OCI-LY7 (cell line): ENCODE measurements around the gene ANKFN1. TPM values are rescaled to one million over a fixed set of nuclear protein-coding genes. Genes with fewer than 3 reads are reported as not detected.

Experiments used
- BruUV-seq: library from RNA; stranded (reverse); fragments of 400-500 nt; replicated peaks from 2 replicates; lab custom pipeline; 2021; lab: Mats Ljungman, UMichigan
- CTCF ChIA-PET: fragments of 300-600 bp; sonication (Branson Sonifier 250); formaldehyde crosslinking; loops from one replicate; lab custom pipeline; 2022; ENCODE audit warnings: antibody characterized with exemption; ENCODE audit not compliant: unreplicated experiment; lab: Charles Lee
- POLR2A ChIA-PET: fragments of 300-600 bp; sonication (Branson Sonifier 250); formaldehyde crosslinking; loops from one replicate; lab custom pipeline; 2022; ENCODE audit warnings: antibody characterized with exemption; lab: Charles Lee
- DNase-seq: peaks from one replicate; pipeline ENCODE4 v3.0.0-alpha.2; 2015; ENCODE audit warnings: low spot score
- H2AFZ ChIP-seq: fragments of 200-600 bp; sonication (generic), shearing (Covaris generic); 2 replicates; pipeline ENCODE4 v1.6.1; 2014; ENCODE audit warnings: mild to moderate bottlenecking, antibody characterized with exemption, low read length, moderate library complexity
- H3K27ac ChIP-seq: fragments of 200-600 bp; sonication (generic); 2 replicates; pipeline ENCODE4 v1.5.1; 2014; ENCODE audit warnings: mixed run types, low read depth, mild to moderate bottlenecking, moderate library complexity, low read length, inconsistent platforms; ENCODE audit not compliant: poor library complexity, severe bottlenecking
- H3K36me3 ChIP-seq: fragments of 200-600 bp; sonication (generic); 2 replicates; pipeline ENCODE4 v1.6.1; 2014; ENCODE audit warnings: mild to moderate bottlenecking, antibody characterized with exemption, low read length, moderate library complexity, mixed read lengths; ENCODE audit not compliant: insufficient read depth
- H3K4me1 ChIP-seq: fragments of 200-600 bp; sonication (generic); 2 replicates; pipeline ENCODE4 v1.5.1; 2014; ENCODE audit warnings: mild to moderate bottlenecking, low read length; ENCODE audit not compliant: insufficient read depth, poor library complexity, severe bottlenecking
- H3K4me2 ChIP-seq: fragments of 200-600 bp; sonication (generic); 2 replicates; pipeline ENCODE4 v1.6.1; 2014; ENCODE audit warnings: mild to moderate bottlenecking, low read length
- H3K4me3 ChIP-seq: fragments of 200-600 bp; sonication (generic); 2 replicates; pipeline ENCODE4 v1.5.1; 2014; ENCODE audit warnings: mild to moderate bottlenecking, low read depth, low read length; ENCODE audit not compliant: poor library complexity, severe bottlenecking
- H3K79me2 ChIP-seq: fragments of 200-600 bp; sonication (generic); 2 replicates; pipeline ENCODE4 v1.6.1; 2016; ENCODE audit warnings: low read depth, mild to moderate bottlenecking, low read length, moderate library complexity, mixed read lengths; ENCODE audit not compliant: insufficient read depth
- H3K9me2 ChIP-seq: fragments of 200-600 bp; sonication (generic); 2 replicates; pipeline ENCODE4 v1.6.1; 2016; ENCODE audit warnings: mild to moderate bottlenecking, low read length, mixed read lengths; ENCODE audit not compliant: insufficient read depth
- H3K9me3 ChIP-seq: fragments of 200-600 bp; sonication (generic); 2 replicates; pipeline ENCODE4 v1.6.1; 2014; ENCODE audit warnings: mild to moderate bottlenecking, mixed run types, low read length, mixed read lengths
- H4K20me1 ChIP-seq: fragments of 200-600 bp; sonication (generic); 2 replicates; pipeline ENCODE4 v1.6.1; 2014; ENCODE audit warnings: mild to moderate bottlenecking, antibody characterized with exemption, low read length, moderate library complexity, mixed read lengths; ENCODE audit not compliant: insufficient read depth
- CTCF ChIP-seq: fragments of 200-600 bp; sonication (generic); conservative IDR thresholded peaks from 2 replicates; pipeline ENCODE4 v1.5.1; 2014; ENCODE audit warnings: mild to moderate bottlenecking, antibody characterized with exemption, low read length, moderate library complexity, mixed read lengths
- EZH2phosphoT487 ChIP-seq: fragments of 200-600 bp; sonication (generic); IDR thresholded peaks from 2 replicates; pipeline ENCODE4 v1.6.1; 2018; ENCODE audit warnings: low read depth, borderline replicate concordance, mild to moderate bottlenecking, mixed run types, antibody characterized with exemption, low read length, moderate library complexity, mixed read lengths
- intact Hi-C: fragments of 100-400 bp; cut with micrococcal nuclease; formaldehyde crosslinking; loops from one replicate; pipeline ENCODE4 v1.10.0; 2022; ENCODE audit not compliant: unreplicated experiment
- total RNA-seq, 2 experiments: library from RNA; depleted of rRNA in 1 of 2; stranded (reverse); fragments of >200 nt in 1 of 2; shearing (Covaris generic) in 1 of 2; gene quantifications; 2 replicates each; pipeline ENCODE4 v1.2.3, GENCODE V29; 2014 to 2022

ANKFN1 gene
- total RNA-seq, 2 experiments from 2014 or later: 0.67 TPM; not detected in 1

DNA sequence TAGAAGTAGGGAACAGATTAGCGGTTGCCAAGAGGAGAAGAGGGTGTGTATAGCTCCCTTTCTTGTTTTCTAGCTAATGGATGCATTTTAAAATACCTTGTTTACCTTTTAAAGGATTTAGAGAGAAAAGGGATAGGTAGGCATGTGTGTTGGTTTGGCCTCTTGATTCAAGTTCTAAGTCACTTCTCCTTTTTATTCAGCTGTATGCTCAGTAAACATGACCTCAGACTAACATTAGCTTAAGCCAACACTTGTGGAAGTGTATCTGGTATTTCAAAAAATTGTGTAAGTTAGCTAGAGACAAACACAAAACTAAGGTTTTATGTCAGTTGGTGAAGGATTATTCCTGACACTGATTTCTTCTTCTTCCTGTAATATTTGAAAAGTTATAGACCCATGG is 236.1 kb downstream of the ANKFN1 start:
- H3K79me2 ChIP-seq: no peaks in the 10 kb centered on the region
- H3K27ac ChIP-seq: no peak overlapping the region
- H3K36me3 ChIP-seq: no peaks in the 10 kb centered on the region
- no peak overlapping the region for H3K4me2 ChIP-seq
- no peaks in the 10 kb centered on the region for H4K20me1 ChIP-seq
- H3K9me3 ChIP-seq: no peaks in the 10 kb centered on the region
- H3K4me1 ChIP-seq: no peaks in the 10 kb centered on the region
- ChIA-PET POLR2A (no interaction called here), CTCF (no interaction called here)
- H3K4me3 ChIP-seq: no peak overlapping the region
- H3K9me2 ChIP-seq: no peaks in the 10 kb centered on the region
- no peak overlapping the region for H2AFZ ChIP-seq
- BruUV-seq: no TSS peak
- no peak for TF ChIP-seq CTCF
- intact Hi-C loops: no loop called here
- DNase-seq: no peak

DNA sequence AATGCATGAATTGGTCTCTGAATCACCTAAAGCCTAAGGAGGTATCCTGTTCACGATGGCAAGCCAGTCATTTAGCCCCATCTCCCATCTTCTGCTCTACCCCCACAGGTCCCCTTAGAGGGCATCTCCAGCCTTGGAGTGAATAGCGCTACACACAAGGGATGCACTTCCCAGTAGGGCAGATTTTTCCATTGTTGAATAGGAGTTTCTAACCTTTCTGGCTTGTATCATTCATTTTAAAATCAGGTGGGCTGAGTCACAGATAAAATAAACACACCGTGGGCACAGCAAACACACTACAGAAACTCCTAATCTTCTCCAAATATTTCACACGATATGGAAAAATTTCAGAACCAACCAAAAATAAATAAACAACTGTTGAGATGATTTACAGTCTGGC is 239.0 kb downstream of the ANKFN1 start:
- H3K9me3 ChIP-seq: no peaks in the 10 kb centered on the region
- no peak overlapping the region for H3K4me3 ChIP-seq
- no peak overlapping the region for H2AFZ ChIP-seq
- TF ChIP-seq EZH2phosphoT487 (no peak), CTCF (no peak)
- CTCF ChIA-PET: no interaction called here
- no peak for DNase-seq
- H4K20me1 ChIP-seq: no peaks in the 10 kb centered on the region
- H3K27ac ChIP-seq: no peak overlapping the region
- no peaks in the 10 kb centered on the region for H3K79me2 ChIP-seq
- H3K4me2 ChIP-seq: no peak overlapping the region
- no peaks in the 10 kb centered on the region for H3K9me2 ChIP-seq
- no TSS peak for BruUV-seq
- intact Hi-C loops: no loop called here
- POLR2A ChIA-PET: interaction anchor here (0.7 kb wide), 1 partner anchor 134 kb away, joined by 3 read pairs; no protein-coding TSS in a partner anchor
- no peaks in the 10 kb centered on the region for H3K4me1 ChIP-seq
- H3K36me3 ChIP-seq: no peaks in the 10 kb centered on the region

- Histone ChIP-seq H3K9me3 (no peaks in the 10 kb centered on the region), H4K20me1 (no peaks in the 10 kb centered on the region), H3K36me3 (no peaks in the 10 kb centered on the region), H3K4me3 (no peak overlapping the region), H3K9me2 (no peaks in the 10 kb centered on the region), H3K79me2 (no peaks in the 10 kb centered on the region), H3K4me2 (no peak overlapping the region), H2AFZ (no peak overlapping the region), H3K4me1 (no peaks in the 10 kb centered on the region), H3K27ac (no peak overlapping the region)
- no TSS peak for BruUV-seq
- DNase-seq: no peak
- ChIA-PET POLR2A (no interaction called here), CTCF (no interaction called here)
- no peak for TF ChIP-seq EZH2phosphoT487
- no peak for TF ChIP-seq CTCF
- intact Hi-C loops: no loop called here
Observed at GRCh38 chr17:56393156-56393555, 239.9 kb downstream of the ANKFN1 start.
